ENCODE data around the gene SELP. TPM values are rescaled to one million over a fixed set of nuclear protein-coding genes. Genes with fewer than 3 reads are reported as not detected.
"Not testable (repeated sequence)": the region's sequence is repeated elsewhere in the genome, so short reads cannot be mapped to it uniquely, and the experiment has no call there.

Gene SELP
- total RNA-seq = 10 to 100 TPM; 11.2 to 13.0 TPM
- polyA plus RNA-seq = 10 to 100 TPM in 1 of 2 donors, 1 to 10 TPM in 1; 9.3 to 12.1 TPM
- long read RNA-seq, donor 1 = 0 reads
- long read RNA-seq, donor 2 = 0 reads
- long read RNA-seq, donor 3, partial matches to known transcripts = 0 of 1 reads
- long read RNA-seq, donor 3, other reads (novel, unspliced or antisense) = 0 of 1 reads
- long read RNA-seq, donor 4 = 0 reads
- long read RNA-seq, donor 5 = 0 reads

GRCh38 chr1:169630006-169630405 lies at the start of gene SELP:
Gene SELP (minus strand): TSS chr1:169630124. CDS start chr1:169630074, 50 bp downstream.
- TF ChIP-seq CTCF (IDR thresholded peaks at IDR 0.05; ENCODE audit: control extremely low read depth, extremely low read depth) = no peak
- WGBS, 2 donors = 70 to 81% methylated on average over 1 of the region's 1 CpG
- Histone ChIP-seq H3K9me3 (ENCODE audit: control insufficient read depth in 4 of 4, insufficient read depth in 3 of 4, low read length in 3 of 4) (peaks cover 0 to 21% (median 8%) of the 10 kb centered on the region in 4 donors), H3K27me3 (ENCODE audit: control insufficient read depth in 3 of 3, insufficient read depth in 3 of 3, low read length in 2 of 3) (no peaks in the 10 kb centered on the region), H3K36me3 (ENCODE audit: control insufficient read depth in 4 of 4, insufficient read depth in 4 of 4, low read length in 4 of 4) (no peaks in the 10 kb centered on the region), H3K9ac (ENCODE audit: insufficient read depth in 1 of 2, low read length in 2 of 2) (no peak within 1 kb of the TSS), H3K27ac (ENCODE audit: low read depth in 1 of 2, low read length in 1 of 2) (no peak within 1 kb of the TSS), H3K4me1 (ENCODE audit: control insufficient read depth in 5 of 5, insufficient read depth in 5 of 5, low read length in 5 of 5) (no peaks in the 10 kb centered on the region), H3K4me3 (no peak within 1 kb of the TSS)
- peak in 1 of 3 donors; percentile 5 for DNase-seq
- no peak for ATAC-seq (ENCODE audit: insufficient read depth, low FRiP score)

GRCh38 chr1:169679692-169680091 lies 49.8 kb upstream of the SELP start:
- Histone ChIP-seq H3K4me1 (ENCODE audit: control insufficient read depth in 5 of 5, insufficient read depth in 5 of 5, low read length in 5 of 5) (no peaks in the 10 kb centered on the region), H3K27me3 (ENCODE audit: control insufficient read depth in 3 of 3, insufficient read depth in 3 of 3, low read length in 2 of 3) (no peaks in the 10 kb centered on the region), H3K27ac (ENCODE audit: low read depth in 1 of 2, low read length in 1 of 2) (no peak overlapping the region), H3K9me3 (ENCODE audit: control insufficient read depth in 4 of 4, insufficient read depth in 3 of 4, low read length in 3 of 4) (no peaks in the 10 kb centered on the region), H3K36me3 (ENCODE audit: control insufficient read depth in 4 of 4, insufficient read depth in 4 of 4, low read length in 4 of 4) (no peaks in the 10 kb centered on the region), H3K4me3 (no peak overlapping the region), H3K9ac (ENCODE audit: insufficient read depth in 1 of 2, low read length in 2 of 2) (no peak overlapping the region)
- TF ChIP-seq CTCF (IDR thresholded peaks at IDR 0.05; ENCODE audit: control extremely low read depth, extremely low read depth) = no peak
- no peak for ATAC-seq (ENCODE audit: insufficient read depth, low FRiP score)
- no peak for DNase-seq
- 64 to 78% methylated on average over 3 of the region's 3 CpGs for WGBS, 2 donors

GRCh38 chr1:169676001-169676400 lies 46.1 kb upstream of the SELP start:
- no peak overlapping the region for H3K9ac ChIP-seq (ENCODE audit: insufficient read depth in 1 of 2, low read length in 2 of 2)
- no peaks in the 10 kb centered on the region for H3K9me3 ChIP-seq (ENCODE audit: control insufficient read depth in 4 of 4, insufficient read depth in 3 of 4, low read length in 3 of 4)
- H3K36me3 ChIP-seq (ENCODE audit: control insufficient read depth in 4 of 4, insufficient read depth in 4 of 4, low read length in 4 of 4) = no peaks in the 10 kb centered on the region
- DNase-seq (no peak), ATAC-seq (ENCODE audit: insufficient read depth, low FRiP score) (peak; percentile 53)
- no peak overlapping the region for H3K27ac ChIP-seq (ENCODE audit: low read depth in 1 of 2, low read length in 1 of 2)
- H3K27me3 ChIP-seq (ENCODE audit: control insufficient read depth in 3 of 3, insufficient read depth in 3 of 3, low read length in 2 of 3) = no peaks in the 10 kb centered on the region
- H3K4me1 ChIP-seq (ENCODE audit: control insufficient read depth in 5 of 5, insufficient read depth in 5 of 5, low read length in 5 of 5) = no peaks in the 10 kb centered on the region
- H3K4me3 ChIP-seq = no peak overlapping the region
- TF ChIP-seq CTCF (IDR thresholded peaks at IDR 0.05; ENCODE audit: control extremely low read depth, extremely low read depth) = no peak
- 12 to 19% methylated on average over 2 of the region's 2 CpGs for WGBS, 2 donors

GRCh38 chr1:169670836-169671235 lies 40.9 kb upstream of the SELP start:
- no peak overlapping the region for H3K4me3 ChIP-seq
- no peaks in the 10 kb centered on the region for H3K27me3 ChIP-seq (ENCODE audit: control insufficient read depth in 3 of 3, insufficient read depth in 3 of 3, low read length in 2 of 3)
- peak in 1 of 3 donors; percentile 30 for DNase-seq
- TF ChIP-seq CTCF (IDR thresholded peaks at IDR 0.05; ENCODE audit: control extremely low read depth, extremely low read depth) = no peak
- H3K36me3 ChIP-seq (ENCODE audit: control insufficient read depth in 4 of 4, insufficient read depth in 4 of 4, low read length in 4 of 4) = no peaks in the 10 kb centered on the region
- H3K9me3 ChIP-seq (ENCODE audit: control insufficient read depth in 4 of 4, insufficient read depth in 3 of 4, low read length in 3 of 4) = no peaks in the 10 kb centered on the region
- peaks cover 0 to 1% (median 0%) of the 10 kb centered on the region in 5 donors for H3K4me1 ChIP-seq (ENCODE audit: control insufficient read depth in 5 of 5, insufficient read depth in 5 of 5, low read length in 5 of 5)
- no peak overlapping the region for H3K9ac ChIP-seq (ENCODE audit: insufficient read depth in 1 of 2, low read length in 2 of 2)
- no peak overlapping the region for H3K27ac ChIP-seq (ENCODE audit: low read depth in 1 of 2, low read length in 1 of 2)
- ATAC-seq (ENCODE audit: insufficient read depth, low FRiP score) = no peak
- 13 to 28% methylated on average over 3 of the region's 3 CpGs for WGBS, 2 donors

GRCh38 chr1:169670244-169670643 lies 40.3 kb upstream of the SELP start:
- DNase-seq; H3K36me3 ChIP-seq (ENCODE audit: control insufficient read depth in 4 of 4, insufficient read depth in 4 of 4, low read length in 4 of 4); ATAC-seq (ENCODE audit: insufficient read depth, low FRiP score); H3K9me3 ChIP-seq (ENCODE audit: control insufficient read depth in 4 of 4, insufficient read depth in 3 of 4, low read length in 3 of 4); H3K9ac ChIP-seq (ENCODE audit: insufficient read depth in 1 of 2, low read length in 2 of 2); H3K27me3 ChIP-seq (ENCODE audit: control insufficient read depth in 3 of 3, insufficient read depth in 3 of 3, low read length in 2 of 3); H3K4me1 ChIP-seq (ENCODE audit: control insufficient read depth in 5 of 5, insufficient read depth in 5 of 5, low read length in 5 of 5); H3K27ac ChIP-seq (ENCODE audit: low read depth in 1 of 2, low read length in 1 of 2); H3K4me3 ChIP-seq: not testable (repeated sequence)
- 92 to 97% methylated on average over 3 of the region's 3 CpGs for WGBS, 2 donors

Data from lung (tissue), 16 donors.